Neural cell (in vitro differentiated cells): ENCODE measurements around the gene UBE2F. TPM values are rescaled to one million over a fixed set of nuclear protein-coding genes. Genes with fewer than 3 reads are reported as not detected.

Source experiments
- H2AFZ ChIP-seq: fragments of 200-600, 300-800 bp; sonication (generic), shearing (Covaris generic); 2 replicates; pipeline ENCODE4 v1.6.0; 2014; ENCODE audit warnings: low read depth, mild to moderate bottlenecking, antibody characterized with exemption, low read length, moderate library complexity
- H3F3A ChIP-seq: fragments of 200-600 bp; shearing (Covaris generic); 2 replicates; pipeline ENCODE4 v1.6.1; 2016; ENCODE audit warnings: mild to moderate bottlenecking, moderate library complexity, mixed read lengths, antibody characterized with exemption, low read length; ENCODE audit not compliant: insufficient read depth, poor library complexity, severe bottlenecking
- H3K27ac ChIP-seq: fragments of 200-600, 300-800 bp; sonication (generic), shearing (Covaris generic); 2 replicates; pipeline ENCODE4 v1.5.1; 2014; ENCODE audit warnings: mild to moderate bottlenecking, low read length, moderate library complexity
- H3K27me3 ChIP-seq: fragments of 300-800, 200-600 bp; sonication (generic), shearing (Covaris generic); 2 replicates; pipeline ENCODE4 v1.6.0; 2014; ENCODE audit warnings: mild to moderate bottlenecking, low read depth, low read length, moderate library complexity; ENCODE audit not compliant: insufficient read depth
- H3K36me3 ChIP-seq: fragments of 300-800, 200-600 bp; sonication (generic), shearing (Covaris generic); 2 replicates; pipeline ENCODE4 v1.5.1; 2014; ENCODE audit warnings: mild to moderate bottlenecking, antibody characterized with exemption, low read length, moderate library complexity; ENCODE audit not compliant: insufficient read depth
- H3K4me2 ChIP-seq: fragments of 300-800, 200-600 bp; sonication (generic), shearing (Covaris generic); 2 replicates; pipeline ENCODE4 v1.6.0; 2014; ENCODE audit warnings: mild to moderate bottlenecking, low read length
- H3K4me3 ChIP-seq: fragments of 300-800, 200-600 bp; sonication (generic), shearing (Covaris generic); 2 replicates; pipeline ENCODE4 v1.5.1; 2014; ENCODE audit warnings: mild to moderate bottlenecking, low read length, moderate library complexity
- H3K79me2 ChIP-seq: fragments of 200-600 bp; shearing (Covaris generic); replicated peaks from 2 replicates; pipeline ENCODE4 v1.6.0; 2014; ENCODE audit warnings: mild to moderate bottlenecking, low read length, moderate library complexity; ENCODE audit not compliant: insufficient read depth
- H3K9ac ChIP-seq: fragments of 300-800, 200-600 bp; sonication (generic), shearing (Covaris generic); 2 replicates; pipeline ENCODE4 v1.6.1; 2016; ENCODE audit warnings: mild to moderate bottlenecking, low read length, mixed read lengths
- H3K9me2 ChIP-seq: fragments of 200-600 bp; shearing (Covaris generic); 2 replicates; pipeline ENCODE4 v1.6.1; 2016; ENCODE audit warnings: mild to moderate bottlenecking, low read length, mixed read lengths; ENCODE audit not compliant: insufficient read depth
- H3K9me3 ChIP-seq: fragments of 200-600, 300-800 bp; sonication (generic), shearing (Covaris generic); 2 replicates; pipeline ENCODE4 v1.6.1; 2016; ENCODE audit warnings: mild to moderate bottlenecking, mixed run types, low read length, moderate library complexity, mixed read lengths
- H4K20me1 ChIP-seq: fragments of 200-600 bp; shearing (Covaris generic); 2 replicates; pipeline ENCODE4 v1.6.1; 2016; ENCODE audit warnings: mild to moderate bottlenecking, mixed run types; ENCODE audit not compliant: insufficient read depth
- CTCF ChIP-seq: fragments of 450-650 bp; IDR thresholded peaks from 2 replicates; pipeline ENCODE4 v1.5.1; 2014; ENCODE audit warnings: antibody characterized with exemption, mild to moderate bottlenecking, moderate library complexity; ENCODE audit not compliant: poor library complexity, severe bottlenecking
- EZH2 ChIP-seq: fragments of 200-600, 300-800 bp; shearing (Covaris generic), sonication (generic); IDR thresholded peaks from 2 replicates; pipeline ENCODE4 v1.6.1; 2014; ENCODE audit warnings: antibody characterized with exemption, low read length, borderline replicate concordance, mild to moderate bottlenecking; ENCODE audit not compliant: insufficient read depth, poor library complexity, severe bottlenecking
- MXI1 ChIP-seq: fragments of 450-650 bp; conservative IDR thresholded peaks from 2 replicates; pipeline ENCODE4 v1.6.1; 2014; ENCODE audit warnings: antibody characterized with exemption, mild to moderate bottlenecking; ENCODE audit not compliant: poor library complexity, severe bottlenecking
- POLR2AphosphoS5 ChIP-seq: IDR thresholded peaks from 2 replicates; pipeline ENCODE4 v1.6.1; 2012
- RAD21 ChIP-seq: fragments of 450-650 bp; conservative IDR thresholded peaks from 2 replicates; pipeline ENCODE4 v1.6.1; 2014; ENCODE audit warnings: antibody characterized with exemption, mild to moderate bottlenecking, moderate library complexity
- REST ChIP-seq: IDR thresholded peaks from 2 replicates; pipeline ENCODE4 v1.6.1; 2012; ENCODE audit warnings: borderline replicate concordance
- SMC3 ChIP-seq: fragments of 450-650 bp; conservative IDR thresholded peaks from 2 replicates; pipeline ENCODE4 v1.6.1; 2014; ENCODE audit warnings: antibody characterized with exemption, mild to moderate bottlenecking, moderate library complexity; ENCODE audit not compliant: poor library complexity
- TAF1 ChIP-seq: IDR thresholded peaks from 2 replicates; pipeline ENCODE4 v1.6.1; 2012; ENCODE audit warnings: low read depth
- polyA plus RNA-seq: library from polyadenylated mRNA; depleted of rRNA; stranded (reverse); fragments of >200 nt; gene quantifications from 2 replicates; pipeline ENCODE4 v1.2.3, GENCODE V29; 2014

The UBE2F gene
- polyA plus RNA-seq, 1 donor from 2014 or later = 65.7 TPM

DNA sequence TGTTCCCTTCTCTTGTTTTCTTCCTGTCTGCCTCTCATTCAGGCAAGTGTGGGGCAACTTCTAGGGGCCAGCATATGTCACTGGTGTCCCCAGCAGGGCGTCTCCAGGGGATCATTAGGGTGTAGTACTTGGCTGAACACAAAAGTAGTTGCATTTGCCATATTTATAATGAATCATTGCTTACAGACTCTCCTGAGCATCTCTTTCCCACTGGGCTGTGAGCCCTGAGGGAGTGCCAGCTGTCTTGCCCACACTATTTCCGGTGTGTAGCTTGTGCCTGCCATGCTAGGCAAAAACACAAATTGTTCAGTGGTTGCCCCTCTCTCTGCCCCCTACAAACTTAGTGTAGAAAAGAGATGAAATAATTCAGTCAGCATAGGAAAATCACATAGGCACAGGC, 53.1 kb downstream of the UBE2F start:
- Histone ChIP-seq H3K36me3 (no peaks in the 10 kb centered on the region), H3K27me3 (no peaks in the 10 kb centered on the region), H2AFZ (no peak overlapping the region), H3K4me3 (no peak overlapping the region), H3K9me3 (no peaks in the 10 kb centered on the region), H3K27ac (no peak overlapping the region), H4K20me1 (no peaks in the 10 kb centered on the region), H3K79me2 (no peaks in the 10 kb centered on the region), H3F3A (no peaks in the 10 kb centered on the region), H3K9ac (no peak overlapping the region), H3K4me2 (no peak overlapping the region), H3K9me2 (no peaks in the 10 kb centered on the region)
- no peak for TF ChIP-seq MXI1
- TF ChIP-seq CTCF = no peak
- no peak for TF ChIP-seq REST

- TF ChIP-seq MXI1 = no peak
- TF ChIP-seq TAF1 = no peak
- no peak for TF ChIP-seq SMC3
- no peak for TF ChIP-seq CTCF
- no peak for TF ChIP-seq REST
- no peak for TF ChIP-seq POLR2AphosphoS5
- no peak for TF ChIP-seq RAD21
- TF ChIP-seq EZH2 = no peak
- no peaks in the 10 kb centered on the region for H3K79me2 ChIP-seq
- H3K9me3 ChIP-seq = no peaks in the 10 kb centered on the region
- no peaks in the 10 kb centered on the region for H3K36me3 ChIP-seq
- no peaks in the 10 kb centered on the region for H4K20me1 ChIP-seq
- no peak overlapping the region for H3K9ac ChIP-seq
- H3F3A ChIP-seq = no peaks in the 10 kb centered on the region
- no peak overlapping the region for H3K27ac ChIP-seq
- H3K4me2 ChIP-seq = no peak overlapping the region
- no peak overlapping the region for H3K4me3 ChIP-seq
- H2AFZ ChIP-seq = no peak overlapping the region
- H3K27me3 ChIP-seq = no peaks in the 10 kb centered on the region
- H3K9me2 ChIP-seq = no peaks in the 10 kb centered on the region
Measured at GRCh38 chr2:238020816-238021215, 54.0 kb downstream of the UBE2F start.
